ENCODE results near the gene TBX10.

TBX10 gene

DNA sequence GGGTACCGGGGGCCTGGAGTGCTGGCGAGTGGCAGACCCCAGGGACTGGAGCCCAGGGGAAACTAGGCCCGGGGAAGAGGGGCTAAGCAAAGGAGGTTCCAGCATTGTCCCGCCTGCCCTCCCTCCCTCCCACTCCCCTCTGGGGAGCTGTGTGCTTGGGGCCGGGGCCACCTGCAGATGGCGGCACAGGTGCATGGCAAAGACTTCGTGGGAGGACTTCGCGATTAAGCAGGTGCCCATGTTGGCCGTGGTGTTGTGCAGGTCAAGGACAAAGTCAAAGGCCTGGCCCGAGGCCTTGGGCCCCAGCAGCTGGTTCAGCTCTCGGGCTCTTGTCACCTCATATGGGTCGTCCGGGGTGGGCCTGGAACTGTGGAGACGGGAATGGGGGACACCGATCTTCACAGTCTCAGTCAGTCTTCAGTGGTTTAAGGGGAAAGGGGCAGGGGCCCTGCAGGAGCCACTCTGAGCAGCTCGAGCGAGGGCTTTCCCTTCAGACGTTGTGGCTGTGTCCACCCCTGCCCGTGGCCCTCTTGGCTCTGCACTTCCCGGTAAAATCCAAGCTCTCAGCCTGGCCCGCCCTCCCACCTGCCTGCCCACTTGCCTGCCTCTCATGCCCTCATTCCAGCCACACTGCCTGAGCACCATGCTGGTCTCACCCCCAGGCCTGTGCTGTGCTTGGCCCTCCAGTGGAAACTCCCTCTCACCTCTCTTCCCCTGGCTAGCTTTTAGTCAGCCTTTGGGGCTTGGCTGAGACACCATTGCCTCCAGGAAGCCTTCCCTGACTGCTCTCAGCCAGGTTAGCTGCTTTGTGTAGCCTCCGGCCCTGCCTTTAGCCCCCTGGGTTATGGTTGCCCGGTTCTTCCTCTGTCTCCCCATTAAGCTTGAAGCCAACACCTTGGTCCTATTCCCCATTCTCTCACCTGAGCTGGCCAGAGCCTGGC, 6.2 kb upstream of the TBX10 start:
- ChIA-PET POLR2A (no interaction called here), CTCF (interaction anchor here (1.1 to 4.2 kb wide), 5 partner anchors 10 to 17 kb away, joined by 4 to 28 read pairs (median 4); partner anchors contain the start of gene NUDT8)
- TF ChIP-seq, protein P1, sequence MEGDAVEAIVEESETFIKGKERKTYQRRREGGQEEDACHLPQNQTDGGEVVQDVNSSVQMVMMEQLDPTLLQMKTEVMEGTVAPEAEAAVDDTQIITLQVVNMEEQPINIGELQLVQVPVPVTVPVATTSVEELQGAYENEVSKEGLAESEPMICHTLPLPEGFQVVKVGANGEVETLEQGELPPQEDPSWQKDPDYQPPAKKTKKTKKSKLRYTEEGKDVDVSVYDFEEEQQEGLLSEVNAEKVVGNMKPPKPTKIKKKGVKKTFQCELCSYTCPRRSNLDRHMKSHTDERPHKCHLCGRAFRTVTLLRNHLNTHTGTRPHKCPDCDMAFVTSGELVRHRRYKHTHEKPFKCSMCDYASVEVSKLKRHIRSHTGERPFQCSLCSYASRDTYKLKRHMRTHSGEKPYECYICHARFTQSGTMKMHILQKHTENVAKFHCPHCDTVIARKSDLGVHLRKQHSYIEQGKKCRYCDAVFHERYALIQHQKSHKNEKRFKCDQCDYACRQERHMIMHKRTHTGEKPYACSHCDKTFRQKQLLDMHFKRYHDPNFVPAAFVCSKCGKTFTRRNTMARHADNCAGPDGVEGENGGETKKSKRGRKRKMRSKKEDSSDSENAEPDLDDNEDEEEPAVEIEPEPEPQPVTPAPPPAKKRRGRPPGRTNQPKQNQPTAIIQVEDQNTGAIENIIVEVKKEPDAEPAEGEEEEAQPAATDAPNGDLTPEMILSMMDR (IDR thresholded peaks at IDR 0.05; ENCODE audit: insufficient read depth, low read length, missing control alignments) = no peak
- no peak overlapping the region for H3K4me3 ChIP-seq (ENCODE audit: low read depth, low read length)
- DNase-seq (ENCODE audit: low read depth, low spot score) = no peak

DNA sequence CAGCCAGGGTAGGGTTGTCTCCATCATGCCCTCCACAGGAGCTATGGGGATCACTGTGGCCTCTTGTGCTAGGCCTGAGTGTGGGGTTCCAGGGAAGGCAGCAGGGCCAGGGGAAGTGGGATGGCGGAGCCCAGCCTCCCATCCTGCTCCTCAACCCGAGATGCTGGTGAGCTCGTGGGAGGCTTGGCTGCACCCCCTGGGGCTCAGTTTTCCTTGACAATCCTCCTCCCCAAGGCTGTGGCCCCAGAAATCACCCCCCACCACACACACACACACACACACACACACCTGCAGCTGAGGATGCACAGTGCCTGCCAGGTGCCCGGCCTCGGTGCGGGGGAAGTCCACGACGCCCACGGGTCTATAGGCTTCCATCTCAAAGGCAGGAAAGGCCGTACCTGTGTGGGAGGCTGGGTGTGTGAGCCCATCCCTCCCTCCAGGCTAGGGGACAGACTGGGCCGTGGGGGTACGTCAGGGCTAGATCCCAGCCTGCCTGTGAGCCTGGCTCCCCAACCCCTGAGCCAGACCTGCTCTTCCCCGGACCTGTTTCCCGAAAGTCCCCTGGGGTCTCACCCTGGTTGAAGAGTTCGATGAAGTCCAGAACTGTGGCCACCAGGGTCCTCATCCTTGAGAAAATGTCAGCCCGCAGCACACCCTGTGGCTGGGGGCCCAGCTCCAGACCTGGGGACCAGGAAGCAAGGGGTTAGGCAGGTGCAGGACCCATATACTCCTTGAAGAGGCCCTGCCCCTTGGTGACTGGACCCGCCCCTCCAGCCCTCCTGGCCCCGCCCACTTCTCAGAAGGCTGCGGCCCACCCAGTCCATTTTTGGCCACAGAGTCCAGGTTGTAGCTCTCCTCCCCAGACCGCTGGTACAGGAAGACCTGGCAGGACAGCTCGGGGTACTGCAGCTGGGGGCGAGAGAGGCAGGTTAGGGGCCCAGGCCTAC, 5.2 kb upstream of the TBX10 start:
- no peak overlapping the region for H3K4me3 ChIP-seq (ENCODE audit: low read depth, low read length)
- ChIA-PET POLR2A (no interaction called here), CTCF (interaction anchor here (1.1 to 4.2 kb wide), 4 partner anchors 11 to 16 kb away, joined by 4 to 28 read pairs (median 4); partner anchors contain the start of gene NUDT8)
- TF ChIP-seq, protein P1 (IDR thresholded peaks at IDR 0.05; ENCODE audit: insufficient read depth, low read length, missing control alignments) = no peak
- DNase-seq (ENCODE audit: low read depth, low spot score) = no peak

DNA sequence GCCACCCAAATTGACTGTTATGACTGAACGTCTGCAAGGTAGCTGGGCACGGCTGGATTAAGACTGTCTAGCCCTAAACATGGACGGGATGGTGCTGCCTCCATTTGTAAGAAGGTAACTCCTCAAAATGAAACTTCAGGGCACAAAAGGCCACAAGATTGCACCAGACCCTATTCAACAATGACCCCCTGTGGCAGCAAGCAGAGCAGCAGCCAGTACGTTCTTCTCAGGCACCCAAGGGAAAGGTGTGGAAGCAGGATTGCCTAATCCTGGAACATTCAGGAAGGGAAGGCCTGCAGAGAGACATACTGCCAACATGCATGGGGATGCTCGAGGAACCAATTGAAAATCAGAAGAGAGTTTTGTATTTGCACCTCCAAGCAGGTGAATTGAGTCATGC, 4.5 kb upstream of the TBX10 start:
- no peak overlapping the region for H3K4me3 ChIP-seq (ENCODE audit: low read depth, low read length)
- ChIA-PET POLR2A (no interaction called here), CTCF (interaction anchor here (1.1 to 2.3 kb wide), 2 partner anchors 12 to 14 kb away, joined by 3 to 8 read pairs; partner anchors contain the start of gene NUDT8)
- TF ChIP-seq, protein P1 (IDR thresholded peaks at IDR 0.05; ENCODE audit: insufficient read depth, low read length, missing control alignments) = no peak
- no peak for DNase-seq (ENCODE audit: low read depth, low spot score)

DNA sequence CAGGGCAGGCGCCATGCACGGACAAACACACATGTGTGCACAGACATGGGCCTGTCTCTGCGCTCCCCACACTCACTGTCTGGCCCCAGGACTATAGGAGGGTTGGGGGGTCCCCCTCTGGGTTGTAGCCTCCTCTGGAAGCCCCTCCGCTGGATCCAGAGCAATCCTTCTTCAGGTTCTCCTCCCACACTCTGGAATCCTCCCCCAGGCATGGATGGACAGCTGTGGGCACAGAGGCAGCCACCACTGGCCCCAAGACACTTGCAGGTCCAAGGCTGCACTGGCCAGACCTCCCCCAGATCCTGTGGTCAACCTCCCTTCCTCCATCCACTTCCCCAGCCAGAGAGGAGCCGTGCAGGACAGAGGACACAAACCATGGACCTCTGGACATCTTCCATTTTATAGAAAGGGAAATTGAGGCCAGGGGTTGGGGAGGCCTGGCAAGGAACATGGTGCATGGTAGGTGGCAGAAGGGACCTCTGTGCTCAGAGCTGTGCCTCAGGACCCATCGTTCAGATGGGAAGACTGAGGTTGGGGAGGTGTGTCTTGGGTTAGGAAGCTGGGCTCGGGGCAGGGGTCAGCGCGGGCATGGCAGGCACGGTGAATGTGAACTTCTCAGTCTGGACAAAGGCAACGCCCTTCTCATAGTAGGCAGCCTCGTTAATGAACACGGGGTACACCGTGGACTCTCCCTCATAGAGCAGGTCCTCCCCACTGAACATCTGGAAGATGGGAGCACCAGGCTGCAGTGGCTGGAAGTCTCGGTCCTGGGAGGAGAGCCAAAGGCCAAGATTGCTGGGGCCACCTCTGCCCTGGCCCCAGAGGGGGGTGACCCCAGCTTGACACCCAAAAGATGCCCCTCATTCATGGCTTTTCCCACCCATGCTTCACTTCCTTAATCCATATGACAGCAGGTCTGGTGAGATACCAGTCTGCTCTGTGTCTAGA, 2.9 kb upstream of the TBX10 start:
- no peak overlapping the region for H3K4me3 ChIP-seq (ENCODE audit: low read depth, low read length)
- ChIA-PET POLR2A (no interaction called here), CTCF (interaction anchor here (0.9 to 2.3 kb wide), 3 partner anchors 10 to 16 kb away, joined by 3 to 8 read pairs (median 7); partner anchors contain the start of gene NUDT8)
- DNase-seq (ENCODE audit: low read depth, low spot score) = no peak
- TF ChIP-seq, protein P1 (IDR thresholded peaks at IDR 0.05; ENCODE audit: insufficient read depth, low read length, missing control alignments) = no peak

DNA sequence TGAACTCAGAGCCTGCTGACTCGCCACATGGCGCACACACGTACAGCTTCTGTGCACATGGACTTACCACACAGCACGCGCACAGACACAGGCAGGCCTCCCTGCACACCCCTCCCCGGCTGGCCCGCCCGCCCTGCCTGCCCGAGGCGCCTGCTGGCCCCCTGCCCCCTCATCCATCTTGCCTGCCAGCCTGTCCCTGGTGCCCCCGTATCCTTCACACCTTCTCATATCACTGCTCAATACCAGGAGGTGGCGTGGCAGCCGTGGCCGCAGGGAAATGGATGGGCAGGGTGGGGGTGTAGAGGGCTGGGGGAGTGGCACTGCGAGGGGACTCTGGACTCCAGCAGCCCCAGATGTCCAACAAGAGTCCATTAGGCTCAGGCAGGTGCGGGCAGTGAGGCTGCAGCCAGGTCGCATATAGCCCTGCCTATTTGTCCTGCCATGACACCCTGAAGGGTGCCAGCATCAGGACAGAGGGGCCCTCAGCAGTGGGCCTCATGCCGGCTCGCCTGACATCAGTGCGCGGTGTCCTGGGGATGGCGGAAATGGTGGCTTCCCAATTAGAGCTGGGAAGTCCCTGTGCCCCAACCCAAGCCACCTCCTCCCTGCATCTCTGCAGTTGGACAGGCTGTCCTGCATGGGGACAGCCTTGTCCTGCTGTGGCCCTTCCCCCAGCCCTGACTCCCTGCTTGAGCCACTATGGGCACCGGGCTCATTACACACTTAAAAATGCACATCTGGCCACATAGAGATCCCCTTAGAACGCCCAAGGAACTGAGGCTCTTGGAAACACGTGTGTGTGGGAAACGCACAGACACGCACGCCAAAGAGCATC, 2.0 kb upstream of the TBX10 start:
- no peak overlapping the region for H3K4me3 ChIP-seq (ENCODE audit: low read depth, low read length)
- TF ChIP-seq, protein P1 (IDR thresholded peaks at IDR 0.05; ENCODE audit: insufficient read depth, low read length, missing control alignments) = no peak
- ChIA-PET POLR2A (no interaction called here), CTCF (interaction anchor here (2.1 to 2.3 kb wide), 2 partner anchors 11 to 17 kb away, joined by 7 to 8 read pairs; partner anchors contain the start of gene NUDT8)
- no peak for DNase-seq (ENCODE audit: low read depth, low spot score)

All from AG04449 (cell line).